Measurements from ENCODE around the gene PAX2. TPM values are rescaled to one million over a fixed set of nuclear protein-coding genes. Genes with fewer than 3 reads are reported as not detected.

PAX2 gene
- polyA plus RNA-seq, 2 donors = not detected

- 53 to 62% methylated on average over 5 of the region's 5 CpGs for WGBS, 2 donors
- Histone ChIP-seq H3K4me1 (ENCODE audit: control insufficient read depth in 2 of 2, insufficient read depth in 2 of 2, low read length in 1 of 2) (no peaks in the 10 kb centered on the region), H3K9me3 (ENCODE audit: control insufficient read depth in 2 of 2, insufficient read depth in 1 of 2, low read depth in 1 of 2, low read length in 1 of 2) (no peaks in the 10 kb centered on the region), H3K27me3 (ENCODE audit: control insufficient read depth in 1 of 2, insufficient read depth in 2 of 2, low read length in 2 of 2) (no peaks in the 10 kb centered on the region), H3K36me3 (ENCODE audit: control insufficient read depth in 2 of 2, insufficient read depth in 2 of 2, low read length in 1 of 2) (no peaks in the 10 kb centered on the region), H3K27ac (ENCODE audit: low read depth in 2 of 2, low read length in 1 of 2) (no peak overlapping the region), H3K4me3 (ENCODE audit: low read depth in 1 of 2, low read length in 2 of 2) (no peak overlapping the region)
Measured at GRCh38 chr10:100875484-100876166, 130.2 kb downstream of the PAX2 start.

DNA sequence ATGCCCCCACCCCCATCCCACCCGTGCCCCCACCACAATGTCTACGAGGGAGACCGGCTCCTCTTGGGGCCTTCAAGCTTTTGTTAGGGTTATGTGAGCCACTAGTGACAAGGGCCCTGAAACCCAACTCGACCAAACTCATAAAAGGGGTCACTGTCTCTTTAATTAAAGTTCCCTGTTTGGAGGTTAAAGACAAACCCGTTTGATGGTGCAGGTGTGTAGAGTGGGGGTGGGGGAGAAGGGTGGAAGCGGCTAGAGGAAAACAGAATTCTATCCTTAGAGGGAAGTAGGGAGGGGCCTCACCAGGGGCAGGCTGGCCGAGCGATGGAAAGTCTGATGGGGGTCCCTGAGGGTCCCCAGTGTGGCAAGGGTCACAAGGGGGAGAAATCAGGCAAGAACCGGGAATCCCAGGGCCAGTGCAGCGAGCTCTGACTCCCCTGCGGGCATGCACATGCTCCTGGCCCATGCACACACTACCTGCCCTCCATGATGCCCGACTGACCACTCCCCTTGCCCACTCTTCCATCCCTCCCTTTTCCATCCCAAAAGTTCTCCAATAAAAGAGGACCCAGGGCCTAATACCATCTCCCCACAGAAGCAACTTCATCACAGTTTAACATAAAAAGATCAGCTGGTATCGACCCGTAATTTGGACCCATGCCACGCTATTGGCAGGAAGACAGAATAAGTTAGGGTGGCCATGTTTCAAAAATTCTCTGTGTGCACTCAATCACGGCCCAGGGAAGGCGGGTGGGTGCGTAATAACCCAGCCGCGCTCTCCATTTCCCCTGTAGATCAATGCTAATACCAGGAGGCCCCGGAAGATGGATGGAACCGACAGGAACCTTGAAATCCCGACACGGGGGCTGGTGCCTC is 131.4 kb downstream of the PAX2 start:
- 37 to 44% methylated on average over 24 of the region's 24 CpGs for WGBS, 2 donors
- no peak overlapping the region for H3K27ac ChIP-seq (ENCODE audit: low read depth in 2 of 2, low read length in 1 of 2)
- no peaks in the 10 kb centered on the region for H3K36me3 ChIP-seq (ENCODE audit: control insufficient read depth in 2 of 2, insufficient read depth in 2 of 2, low read length in 1 of 2)
- H3K27me3 ChIP-seq (ENCODE audit: control insufficient read depth in 1 of 2, insufficient read depth in 2 of 2, low read length in 2 of 2) = no peaks in the 10 kb centered on the region
- no peaks in the 10 kb centered on the region for H3K4me1 ChIP-seq (ENCODE audit: control insufficient read depth in 2 of 2, insufficient read depth in 2 of 2, low read length in 1 of 2)
- H3K9me3 ChIP-seq (ENCODE audit: control insufficient read depth in 2 of 2, insufficient read depth in 1 of 2, low read depth in 1 of 2, low read length in 1 of 2) = no peaks in the 10 kb centered on the region
- no peak overlapping the region for H3K4me3 ChIP-seq (ENCODE audit: low read depth in 1 of 2, low read length in 2 of 2)

GRCh38 chr10:100877461-100877850 is 132.1 kb downstream of the PAX2 start:
- H3K27me3 ChIP-seq (ENCODE audit: control insufficient read depth in 1 of 2, insufficient read depth in 2 of 2, low read length in 2 of 2) = no peaks in the 10 kb centered on the region
- WGBS, 2 donors = 79 to 82% methylated on average over 11 of the region's 11 CpGs

GRCh38 chr10:100878291-100878910 is 133.0 kb downstream of the PAX2 start:
- H3K27me3 ChIP-seq (ENCODE audit: control insufficient read depth in 1 of 2, insufficient read depth in 2 of 2, low read length in 2 of 2) = no peaks in the 10 kb centered on the region
- H3K27ac ChIP-seq (ENCODE audit: low read depth in 2 of 2, low read length in 1 of 2) = no peak overlapping the region
- peaks cover 0 to 2% of the 10 kb centered on the region in 2 donors for H3K4me1 ChIP-seq (ENCODE audit: control insufficient read depth in 2 of 2, insufficient read depth in 2 of 2, low read length in 1 of 2)
- WGBS, 2 donors = 11 to 17% methylated on average over 5 of the region's 5 CpGs
- H3K4me3 ChIP-seq (ENCODE audit: low read depth in 1 of 2, low read length in 2 of 2) = no peak overlapping the region
- H3K36me3 ChIP-seq (ENCODE audit: control insufficient read depth in 2 of 2, insufficient read depth in 2 of 2, low read length in 1 of 2) = no peaks in the 10 kb centered on the region
- H3K9me3 ChIP-seq (ENCODE audit: control insufficient read depth in 2 of 2, insufficient read depth in 1 of 2, low read depth in 1 of 2, low read length in 1 of 2) = no peaks in the 10 kb centered on the region

More at GRCh38 chr10:100877461-100877850, 132.1 kb downstream of the PAX2 start:
- H3K36me3 ChIP-seq (ENCODE audit: control insufficient read depth in 2 of 2, insufficient read depth in 2 of 2, low read length in 1 of 2) = no peaks in the 10 kb centered on the region
- H3K9me3 ChIP-seq (ENCODE audit: control insufficient read depth in 2 of 2, insufficient read depth in 1 of 2, low read depth in 1 of 2, low read length in 1 of 2) = no peaks in the 10 kb centered on the region
- no peak overlapping the region for H3K27ac ChIP-seq (ENCODE audit: low read depth in 2 of 2, low read length in 1 of 2)
- H3K4me3 ChIP-seq (ENCODE audit: low read depth in 1 of 2, low read length in 2 of 2) = no peak overlapping the region
- H3K4me1 ChIP-seq (ENCODE audit: control insufficient read depth in 2 of 2, insufficient read depth in 2 of 2, low read length in 1 of 2) = no peaks in the 10 kb centered on the region

Other genes starting within 250 kb of the PAX2 start
- 1 to 10 TPM; 3.6 to 9.1 TPM for gene SEC31B, start 225.7 kb upstream of the PAX2 start, polyA plus RNA-seq
- gene NDUFB8, start 215.7 kb upstream of the PAX2 start, polyA plus RNA-seq = 100 to 1,000 TPM; 280 to 317 TPM
- gene HIF1AN, start 209.6 kb upstream of the PAX2 start, polyA plus RNA-seq = 1 to 10 TPM; 7.0 to 7.6 TPM
- gene SLF2, start 167.4 kb downstream of the PAX2 start, polyA plus RNA-seq = 1 to 10 TPM; 5.1 to 9.4 TPM
- 1 to 10 TPM; 1.4 to 1.9 TPM for gene SEMA4G, start 223.9 kb downstream of the PAX2 start, polyA plus RNA-seq
- gene MRPL43, start 241.9 kb downstream of the PAX2 start, polyA plus RNA-seq = 10 to 100 TPM; 60.6 to 89.1 TPM
- 1 to 10 TPM; 3.6 to 7.1 TPM for gene TWNK, start 242.0 kb downstream of the PAX2 start, polyA plus RNA-seq